CMK (cell line): Measurements from ENCODE around the gene ST7L.

Experiments
- DNase-seq: peaks from one replicate; pipeline ENCODE4 v3.0.0-alpha.2; 2010; ENCODE audit warnings: low read depth

ST7L gene

DNA sequence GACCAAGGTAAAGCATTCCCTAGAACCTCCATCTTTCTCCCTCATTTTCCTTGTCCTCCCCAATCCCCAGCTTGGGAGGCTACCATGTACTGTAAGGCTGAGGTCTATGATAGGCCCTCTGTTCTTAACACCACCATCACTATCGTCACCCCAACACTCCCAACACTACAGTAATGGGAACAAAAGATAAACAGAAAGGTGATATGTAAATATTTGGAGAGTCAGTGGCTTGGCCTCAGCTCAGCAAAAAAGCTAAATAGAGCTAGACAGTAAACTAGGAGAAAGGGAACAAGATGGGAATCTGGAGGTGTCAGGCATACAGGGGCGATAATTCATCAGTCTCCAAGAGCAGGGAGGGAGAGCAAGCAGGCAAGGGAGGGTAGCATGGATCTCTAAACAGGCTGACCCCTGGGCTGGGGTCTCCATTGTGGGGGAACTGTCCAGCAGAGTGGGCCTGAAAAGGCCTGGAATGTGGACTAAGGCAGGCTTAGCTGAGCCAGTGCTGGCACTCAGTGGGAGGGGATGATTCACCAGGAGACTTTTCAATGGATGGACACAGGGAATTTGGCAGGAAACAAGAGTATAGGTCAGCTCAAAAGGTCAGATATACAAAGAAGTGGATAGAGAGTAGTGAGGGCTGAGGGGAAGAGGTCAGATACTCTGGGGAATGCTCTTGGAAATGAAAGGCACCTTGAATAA is 103.5 kb downstream of the ST7L start:
- no peak for DNase-seq

DNA sequence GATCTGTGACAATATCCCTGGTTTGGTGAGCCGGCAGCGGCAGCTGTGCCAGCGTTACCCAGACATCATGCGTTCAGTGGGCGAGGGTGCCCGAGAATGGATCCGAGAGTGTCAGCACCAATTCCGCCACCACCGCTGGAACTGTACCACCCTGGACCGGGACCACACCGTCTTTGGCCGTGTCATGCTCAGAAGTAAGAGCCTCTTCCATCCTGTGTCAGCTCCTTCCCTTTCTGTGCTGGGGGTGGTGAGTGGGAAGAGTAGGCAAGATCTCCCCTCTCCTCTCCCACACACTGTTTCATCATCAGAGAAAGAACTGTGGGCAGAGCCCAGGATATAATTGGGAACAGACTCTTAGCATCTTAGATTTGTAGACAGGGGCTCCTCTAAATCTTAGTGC is 104.0 kb downstream of the ST7L start:
- no peak for DNase-seq

DNA sequence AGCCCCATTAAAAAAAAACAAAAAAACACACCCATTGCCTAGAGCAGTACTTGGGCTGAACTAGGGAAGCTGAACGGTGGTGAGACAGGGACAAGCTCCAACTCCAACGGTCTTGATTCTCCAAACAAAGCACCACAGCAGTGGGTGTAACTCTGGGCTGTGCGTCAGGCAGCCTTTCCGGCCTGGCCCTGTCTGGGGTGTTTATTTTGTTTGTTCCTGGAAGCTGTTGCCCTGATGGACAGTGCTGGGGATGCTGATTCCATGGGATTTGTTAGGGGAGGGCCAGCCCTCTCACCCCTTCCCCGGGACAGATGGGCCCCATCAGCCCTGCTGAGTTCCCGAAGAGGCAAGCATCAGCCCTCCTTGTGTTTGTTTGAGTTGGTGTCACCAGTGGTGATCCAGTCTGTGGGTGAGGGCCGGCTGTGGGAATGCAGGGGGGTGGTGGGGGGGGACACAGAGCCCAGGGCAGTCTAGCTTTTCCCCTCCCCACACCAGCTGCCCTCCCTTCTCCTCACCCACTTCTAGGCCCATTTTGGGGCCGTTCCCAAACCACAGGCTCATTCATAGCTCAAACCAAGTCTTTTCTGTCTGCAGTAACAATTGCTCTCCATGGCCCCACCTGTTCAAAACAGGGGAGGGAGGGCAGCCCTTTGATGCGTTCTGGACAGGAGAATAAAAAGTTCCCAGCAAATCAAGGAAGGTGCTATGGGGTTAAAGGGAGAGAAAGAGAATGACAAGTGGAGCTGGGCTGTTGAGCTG is 105.7 kb downstream of the ST7L start:
- no peak for DNase-seq

- no peak for DNase-seq
These were observed 107.0 kb downstream of the ST7L start for GRCh38 chr1:112511897-112512296.

- DNase-seq: no peak
These were observed 108.6 kb downstream of the ST7L start for GRCh38 chr1:112510340-112510739.

DNA sequence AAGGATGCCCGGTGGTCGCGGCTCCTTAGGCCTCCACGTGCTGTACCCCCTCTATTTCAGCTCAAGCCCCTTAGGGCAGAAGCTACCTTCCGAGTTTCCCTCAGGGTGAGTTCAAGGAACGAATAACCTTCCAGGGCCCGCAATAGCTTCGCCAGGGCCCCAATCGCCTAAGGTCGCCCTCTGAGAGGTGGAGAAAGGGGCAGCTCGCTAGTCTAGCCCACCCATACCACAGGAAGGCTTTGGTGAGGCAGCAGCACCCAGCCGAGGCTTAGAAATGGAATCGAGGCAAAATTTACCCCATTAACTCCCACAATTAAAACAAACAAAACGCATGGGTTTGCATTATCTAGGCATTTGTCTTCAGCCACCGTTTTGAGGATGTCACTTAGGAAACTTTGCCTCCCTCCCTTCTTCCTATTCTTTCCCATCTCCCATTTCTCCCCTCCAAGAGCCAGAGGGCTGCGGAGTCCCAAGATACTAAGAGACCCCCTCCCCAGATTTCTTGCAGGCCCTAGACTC is 109.2 kb downstream of the ST7L start:
- DNase-seq: no peak

- no peak for DNase-seq
These were observed 109.8 kb downstream of the ST7L start for GRCh38 chr1:112509005-112509659.

GRCh38 chr1:112508278-112509004 is 110.5 kb downstream of the ST7L start, which contains the start of gene WNT2B:
Gene WNT2B (plus strand): TSS chr1:112508965. CDS start chr1:112509263, 298 bp downstream.
- DNase-seq: no peak

- DNase-seq: no peak
These were observed 111.0 kb downstream of the ST7L start for GRCh38 chr1:112507921-112508277.

- no peak for DNase-seq
These were observed 111.6 kb downstream of the ST7L start for GRCh38 chr1:112507336-112507735.

DNA sequence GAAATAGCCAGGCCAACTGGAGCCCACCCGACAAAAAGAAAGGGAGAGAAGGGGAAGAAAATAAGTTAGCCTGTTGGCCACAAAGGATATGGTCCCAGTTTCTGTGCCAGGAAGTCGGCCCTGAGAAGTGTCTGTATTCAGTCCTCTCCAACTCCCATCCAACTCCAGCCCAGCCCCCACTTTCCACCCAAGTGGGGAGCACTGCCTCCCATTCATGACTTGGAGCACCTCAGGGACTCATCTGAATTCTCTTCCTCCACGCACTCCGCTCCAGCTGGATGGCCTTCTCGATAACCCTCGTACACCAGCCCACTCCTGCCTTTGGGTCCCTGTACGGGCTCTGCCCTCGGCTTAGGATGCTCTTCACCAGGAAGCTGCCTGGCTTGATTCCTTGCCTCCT is 112.2 kb downstream of the ST7L start:
- DNase-seq: no peak

DNA sequence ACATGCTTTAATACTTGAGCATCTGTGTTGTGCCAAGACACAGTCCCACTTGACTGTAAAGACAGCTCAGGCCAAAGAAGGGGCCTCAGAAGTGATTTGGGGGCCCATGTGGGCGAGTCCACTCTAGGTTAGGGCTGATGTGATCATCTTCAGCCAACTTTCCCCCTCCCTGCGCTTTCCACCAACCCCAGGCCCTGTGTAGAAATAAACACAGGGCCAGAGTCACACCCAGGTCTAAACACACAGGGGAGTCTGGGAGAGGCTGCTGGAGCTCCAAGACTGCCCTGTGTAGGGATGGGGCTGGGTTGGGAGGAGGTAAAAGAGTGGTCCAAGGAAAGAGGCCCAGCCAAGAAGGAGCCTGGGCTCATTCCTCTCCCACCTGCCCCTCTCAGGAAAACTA is 112.6 kb downstream of the ST7L start:
- no peak for DNase-seq

GRCh38 chr1:112505878-112506277 is 113.1 kb downstream of the ST7L start:
- no peak for DNase-seq

GRCh38 chr1:112505400-112505785 is 113.5 kb downstream of the ST7L start:
- no peak for DNase-seq

- DNase-seq: no peak
These were observed 114.1 kb downstream of the ST7L start for GRCh38 chr1:112504661-112505399.

GRCh38 chr1:112504001-112504660 is 114.8 kb downstream of the ST7L start:
- DNase-seq: no peak

- DNase-seq: no peak
These were observed 116.1 kb downstream of the ST7L start for GRCh38 chr1:112502826-112503225.

DNA sequence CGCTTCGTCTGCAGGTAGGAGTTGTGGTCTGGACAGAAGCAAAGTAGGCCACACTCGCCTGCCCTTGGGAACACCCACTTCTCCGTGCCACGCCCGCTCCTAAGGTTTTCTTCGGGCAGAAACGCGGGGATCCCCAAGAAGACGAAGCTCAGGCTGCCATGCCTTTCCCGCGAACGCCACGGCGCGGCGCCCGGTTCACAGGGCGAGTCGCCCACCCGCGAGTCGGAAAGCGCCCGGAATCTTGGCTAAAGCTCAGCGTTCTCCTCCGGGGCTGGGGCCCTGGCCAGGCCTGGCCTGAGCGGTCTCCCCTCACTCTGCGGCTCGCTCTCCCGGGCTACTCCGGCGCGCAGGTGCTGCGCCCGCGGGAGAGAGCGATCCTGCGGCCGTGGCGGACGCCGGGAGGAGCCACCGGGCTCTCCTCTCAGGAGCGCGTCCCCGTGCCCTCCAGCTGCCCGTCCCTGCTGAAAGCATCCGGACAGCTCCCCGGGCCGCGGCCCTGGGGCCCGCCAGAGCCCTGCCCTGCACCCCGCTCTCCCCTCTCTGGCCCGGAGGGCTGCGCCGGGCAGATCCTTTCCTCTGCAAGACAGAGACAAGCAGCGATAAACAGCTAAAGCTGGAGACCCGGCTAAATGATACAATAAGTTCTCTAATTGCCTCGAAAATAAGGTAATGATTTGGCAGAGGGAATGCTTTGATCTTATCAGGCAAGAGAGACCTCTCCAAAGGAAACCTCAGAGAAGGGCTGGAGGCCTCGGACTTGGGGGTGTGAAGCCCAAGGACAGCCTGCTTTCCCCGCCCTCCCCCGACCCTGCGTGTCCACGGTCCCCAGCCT is 116.9 kb downstream of the ST7L start:
- DNase-seq: no peak

GRCh38 chr1:112496290-112496689 is 122.7 kb downstream of the ST7L start:
- no peak for DNase-seq

DNA sequence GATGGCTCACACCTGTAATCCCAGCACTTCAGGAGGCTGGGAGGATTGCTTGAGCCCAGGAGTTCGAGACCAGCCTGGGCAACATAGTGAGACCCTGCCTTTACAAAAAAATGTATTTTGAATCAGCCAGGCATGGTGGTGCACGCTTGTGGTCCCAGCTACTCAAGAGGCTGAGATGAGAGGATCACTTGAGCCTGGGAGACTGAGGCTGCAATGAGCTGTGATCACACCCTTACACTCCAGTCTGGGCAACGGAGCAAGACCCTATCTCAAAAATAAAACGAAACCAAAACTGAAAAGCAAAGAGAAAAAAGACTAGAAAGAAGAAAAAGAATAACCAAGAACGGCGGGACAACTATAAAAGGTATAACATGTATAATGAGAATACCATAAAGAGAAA is 125.6 kb downstream of the ST7L start:
- DNase-seq: no peak
